Activated CD4-positive, alpha-beta T cell treated with anti-CD3 and anti-CD28 coated beads, Interleukin-2, amount 10 ng/mL, durations not matched to agents 7 days and 5 days (primary cell): Measurements from ENCODE around the gene PRKCZ. TPM values are rescaled to one million over a fixed set of nuclear protein-coding genes. Genes with fewer than 3 reads are reported as not detected.
A peak's percentile ranks its signal among the peaks of the same experiment; 100 is the strongest.

Source experiments
- CTCF ChIA-PET: fragments of 350-600 bp; sonication (Branson Sonifier 250); formaldehyde crosslinking; loops from one replicate; lab custom pipeline; 2021; ENCODE audit warnings: antibody characterized with exemption; lab: Charles Lee
- POLR2A ChIA-PET: fragments of 350-600 bp; sonication (Branson Sonifier 250); formaldehyde crosslinking; loops from one replicate; lab custom pipeline; 2021; ENCODE audit warnings: antibody characterized with exemption; lab: Charles Lee
- DNase-seq: peaks from one replicate; pipeline ENCODE4 v3.0.0-alpha.2; 2020
- H3K27ac Mint-ChIP-seq: one replicate; pipeline ENCODE4 v1.8.0; 2021; ENCODE audit warnings: mild to moderate bottlenecking, moderate library complexity, mixed read lengths
- H3K27me3 Mint-ChIP-seq: one replicate; pipeline ENCODE4 v1.8.0; 2021; ENCODE audit warnings: mixed read lengths
- H3K36me3 Mint-ChIP-seq: one replicate; pipeline ENCODE4 v1.8.0; 2021; ENCODE audit warnings: low read depth, mixed read lengths
- H3K4me1 Mint-ChIP-seq: one replicate; pipeline ENCODE4 v1.8.0; 2021; ENCODE audit warnings: mixed read lengths
- H3K4me3 Mint-ChIP-seq: one replicate; pipeline ENCODE4 v1.8.0; 2021; ENCODE audit warnings: mild to moderate bottlenecking, moderate library complexity, mixed read lengths
- H3K9me3 Mint-ChIP-seq: one replicate; pipeline ENCODE4 v1.8.0; 2021; ENCODE audit warnings: mixed read lengths
- total RNA-seq, 2 experiments: library from RNA; stranded (reverse); gene quantifications; one replicate each; pipeline ENCODE4 v1.2.3, GENCODE V29; 2021

PRKCZ gene
- total RNA-seq, 2 experiments from 2014 or later, result 5.1 to 5.6 TPM

- no peak overlapping the region for H3K27ac Mint-ChIP-seq
- H3K27me3 Mint-ChIP-seq, result no peaks in the 10 kb centered on the region
- ChIA-PET POLR2A (no interaction called here), CTCF (interaction anchor here (0.6 to 4.3 kb wide), 5 partner anchors 10 to 842 kb away, joined by 3 to 31 read pairs (median 3); partner anchors contain the start of gene FAAP20)
- H3K36me3 Mint-ChIP-seq, result no peaks in the 10 kb centered on the region
- H3K4me1 Mint-ChIP-seq, result peaks cover 5% of the 10 kb centered on the region
- H3K4me3 Mint-ChIP-seq, result peak overlapping the region; percentile 58
- peak; percentile 94 for DNase-seq
- H3K9me3 Mint-ChIP-seq, result no peaks in the 10 kb centered on the region
These were observed 155.2 kb downstream of the PRKCZ start for GRCh38 chr1:2205191-2205952.

DNA sequence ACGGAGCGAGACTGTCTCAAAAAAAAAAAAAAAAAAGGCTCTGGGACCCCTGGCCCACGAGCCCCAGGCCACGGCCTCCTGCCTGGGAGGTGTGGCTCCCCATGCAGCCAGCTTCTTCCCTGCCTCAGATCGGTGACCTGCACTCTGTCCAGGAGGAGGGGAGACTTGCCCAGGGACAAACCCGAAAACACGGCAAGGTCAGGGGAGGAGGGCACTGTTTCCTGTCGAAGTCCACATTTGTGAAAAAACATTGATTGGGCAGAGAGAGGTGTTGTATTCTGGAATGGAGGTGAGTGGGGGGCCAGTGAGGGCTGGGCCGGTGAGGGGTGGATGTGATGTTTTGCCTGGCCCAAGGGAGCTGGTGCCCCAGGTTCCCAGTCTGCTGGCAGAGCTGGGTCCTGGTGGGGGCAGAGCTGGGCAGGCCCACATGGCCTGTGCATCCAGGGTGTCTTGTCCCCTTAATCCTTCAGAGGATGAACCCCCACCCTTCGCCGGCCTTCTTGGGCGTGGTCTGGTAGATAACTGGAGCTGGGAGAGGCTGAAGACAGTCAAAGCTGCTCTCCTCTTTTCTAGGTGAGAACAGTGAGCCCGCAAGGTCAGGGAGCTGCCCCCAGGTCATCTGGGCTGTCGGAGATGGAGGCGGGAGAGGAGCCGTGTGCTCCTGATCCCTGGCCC is 156.7 kb downstream of the PRKCZ start:
- ChIA-PET POLR2A (no interaction called here), CTCF (interaction anchor here (0.7 to 4.3 kb wide), 5 partner anchors 12 to 174 kb away, joined by 3 to 31 read pairs (median 3); partner anchors contain the start of gene FAAP20)
- Mint-ChIP-seq H3K27me3 (no peaks in the 10 kb centered on the region), H3K27ac (no peak overlapping the region), H3K4me1 (peaks cover 3% of the 10 kb centered on the region), H3K9me3 (no peaks in the 10 kb centered on the region), H3K4me3 (no peak overlapping the region), H3K36me3 (no peaks in the 10 kb centered on the region)
- DNase-seq, result no peak

- H3K4me1 Mint-ChIP-seq, result peaks cover 8% of the 10 kb centered on the region
- no peak for DNase-seq
- ChIA-PET POLR2A (no interaction called here), CTCF (interaction anchor here (0.9 to 1.4 kb wide), 3 partner anchors 11 to 16 kb away, joined by 3 to 5 read pairs (median 3); partner anchors contain the start of gene FAAP20)
- no peaks in the 10 kb centered on the region for H3K36me3 Mint-ChIP-seq
- no peak overlapping the region for H3K27ac Mint-ChIP-seq
- H3K27me3 Mint-ChIP-seq, result no peaks in the 10 kb centered on the region
- no peaks in the 10 kb centered on the region for H3K9me3 Mint-ChIP-seq
- H3K4me3 Mint-ChIP-seq, result no peak overlapping the region
These were observed 158.4 kb downstream of the PRKCZ start for GRCh38 chr1:2208309-2209239.

DNA sequence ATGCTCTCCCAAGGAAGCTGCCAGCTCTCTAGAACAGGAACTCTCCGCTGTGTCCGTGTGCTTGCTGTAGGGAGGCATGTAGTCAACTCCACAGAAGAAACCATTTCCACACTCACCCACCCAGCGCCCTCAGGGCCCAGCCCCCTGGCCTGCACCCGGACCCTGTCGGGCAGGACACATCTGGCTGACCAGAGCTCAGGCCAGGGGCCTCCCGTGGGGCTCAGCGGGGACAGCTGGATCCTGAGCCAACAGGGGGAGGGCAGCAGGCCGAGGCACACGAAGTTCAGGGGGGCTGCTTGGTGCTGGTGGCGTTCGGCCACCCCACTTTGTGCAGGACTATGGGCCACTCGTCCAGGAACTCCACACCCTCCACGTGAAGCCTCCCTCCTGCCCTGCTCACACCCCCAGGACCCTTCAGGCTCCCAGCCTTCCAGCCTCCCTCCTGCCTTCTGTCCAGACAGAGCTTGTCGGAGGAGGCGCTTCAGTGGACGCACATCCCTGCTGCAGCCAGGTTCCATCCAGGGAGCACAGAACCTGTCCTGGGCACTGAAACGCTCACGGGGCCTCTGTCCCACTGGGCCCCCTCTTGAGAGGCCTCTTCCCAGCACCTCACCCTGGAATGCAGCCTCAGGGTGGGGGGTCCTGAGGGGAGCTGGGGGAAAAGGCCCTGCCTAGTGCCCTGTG is 159.3 kb downstream of the PRKCZ start:
- Mint-ChIP-seq H3K4me3 (no peak overlapping the region), H3K27ac (no peak overlapping the region), H3K4me1 (peaks cover 8% of the 10 kb centered on the region), H3K27me3 (no peaks in the 10 kb centered on the region), H3K36me3 (no peaks in the 10 kb centered on the region), H3K9me3 (no peaks in the 10 kb centered on the region)
- POLR2A ChIA-PET, result no interaction called here
- CTCF ChIA-PET, result interaction anchor here (0.7 to 1.4 kb wide), 2 partner anchors 15 to 104 kb away, joined by 3 to 5 read pairs; partner anchors contain the start of gene FAAP20
- no peak for DNase-seq

- Mint-ChIP-seq H3K27me3 (no peaks in the 10 kb centered on the region), H3K4me1 (peaks cover 8% of the 10 kb centered on the region)
- CTCF ChIA-PET, result interaction anchor here (0.7 to 1.4 kb wide), 2 partner anchors 15 to 104 kb away, joined by 3 to 5 read pairs; partner anchors contain the start of gene FAAP20
These were observed 160.0 kb downstream of the PRKCZ start for GRCh38 chr1:2210084-2210653.

DNA sequence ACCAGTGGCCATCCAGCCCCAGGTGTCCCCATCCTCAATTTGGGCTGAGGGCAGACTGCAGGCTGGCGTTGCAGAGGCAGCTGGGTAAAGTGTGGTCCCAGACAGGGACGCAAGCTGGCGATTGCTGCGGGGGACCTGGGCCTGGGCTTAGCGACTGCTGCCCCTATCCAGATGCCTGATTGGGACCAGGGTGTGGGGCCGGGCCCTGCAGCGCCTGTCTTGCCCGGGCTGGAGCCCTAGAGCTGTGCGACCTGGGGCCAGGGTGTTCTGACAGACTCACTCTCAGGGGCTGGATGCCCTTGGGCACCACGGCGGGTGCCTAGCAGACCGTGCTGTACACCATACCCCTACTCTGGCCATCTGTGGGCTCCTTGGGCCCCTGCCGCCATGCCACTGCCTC is 160.6 kb downstream of the PRKCZ start:
- Mint-ChIP-seq H3K27me3 (no peaks in the 10 kb centered on the region), H3K4me3 (no peak overlapping the region), H3K9me3 (no peaks in the 10 kb centered on the region), H3K36me3 (no peaks in the 10 kb centered on the region), H3K4me1 (peaks cover 8% of the 10 kb centered on the region), H3K27ac (no peak overlapping the region)
- ChIA-PET POLR2A (no interaction called here), CTCF (no interaction called here)
- DNase-seq, result no peak

More at GRCh38 chr1:2210084-2210653, 160.0 kb downstream of the PRKCZ start:
- Mint-ChIP-seq H3K9me3 (no peaks in the 10 kb centered on the region), H3K36me3 (no peaks in the 10 kb centered on the region), H3K4me3 (no peak overlapping the region), H3K27ac (no peak overlapping the region)
- POLR2A ChIA-PET, result no interaction called here
- no peak for DNase-seq

GRCh38 chr1:2212274-2212531 is 162.0 kb downstream of the PRKCZ start:
- Mint-ChIP-seq H3K27me3 (no peaks in the 10 kb centered on the region), H3K4me3 (no peak overlapping the region), H3K27ac (no peak overlapping the region), H3K9me3 (no peaks in the 10 kb centered on the region), H3K36me3 (no peaks in the 10 kb centered on the region), H3K4me1 (peaks cover 6% of the 10 kb centered on the region)
- ChIA-PET CTCF (interaction anchor here (0.6 to 1.6 kb wide), 3 partner anchors 15 to 1475 kb away, joined by 3 to 6 read pairs (median 4); no protein-coding TSS in a partner anchor), POLR2A (interaction anchor here (1.0 kb wide), 1 partner anchor 13 kb away, joined by 3 read pairs; no protein-coding TSS in a partner anchor)
- no peak for DNase-seq

GRCh38 chr1:2212532-2213491 is 162.6 kb downstream of the PRKCZ start:
- H3K4me1 Mint-ChIP-seq, result peaks cover 6% of the 10 kb centered on the region
- CTCF ChIA-PET, result interaction anchor here (1.3 to 1.6 kb wide), 2 partner anchors 15 to 17 kb away, joined by 4 to 6 read pairs; no protein-coding TSS in a partner anchor
- no peak overlapping the region for H3K4me3 Mint-ChIP-seq
- peak overlapping the region; percentile 54 for H3K27ac Mint-ChIP-seq
- H3K27me3 Mint-ChIP-seq, result peaks cover 1% of the 10 kb centered on the region
- peak; percentile 72 for DNase-seq
- no peaks in the 10 kb centered on the region for H3K36me3 Mint-ChIP-seq
- no peaks in the 10 kb centered on the region for H3K9me3 Mint-ChIP-seq
- POLR2A ChIA-PET, result interaction anchor here (1.0 kb wide), 1 partner anchor 14 kb away, joined by 3 read pairs; no protein-coding TSS in a partner anchor

DNA sequence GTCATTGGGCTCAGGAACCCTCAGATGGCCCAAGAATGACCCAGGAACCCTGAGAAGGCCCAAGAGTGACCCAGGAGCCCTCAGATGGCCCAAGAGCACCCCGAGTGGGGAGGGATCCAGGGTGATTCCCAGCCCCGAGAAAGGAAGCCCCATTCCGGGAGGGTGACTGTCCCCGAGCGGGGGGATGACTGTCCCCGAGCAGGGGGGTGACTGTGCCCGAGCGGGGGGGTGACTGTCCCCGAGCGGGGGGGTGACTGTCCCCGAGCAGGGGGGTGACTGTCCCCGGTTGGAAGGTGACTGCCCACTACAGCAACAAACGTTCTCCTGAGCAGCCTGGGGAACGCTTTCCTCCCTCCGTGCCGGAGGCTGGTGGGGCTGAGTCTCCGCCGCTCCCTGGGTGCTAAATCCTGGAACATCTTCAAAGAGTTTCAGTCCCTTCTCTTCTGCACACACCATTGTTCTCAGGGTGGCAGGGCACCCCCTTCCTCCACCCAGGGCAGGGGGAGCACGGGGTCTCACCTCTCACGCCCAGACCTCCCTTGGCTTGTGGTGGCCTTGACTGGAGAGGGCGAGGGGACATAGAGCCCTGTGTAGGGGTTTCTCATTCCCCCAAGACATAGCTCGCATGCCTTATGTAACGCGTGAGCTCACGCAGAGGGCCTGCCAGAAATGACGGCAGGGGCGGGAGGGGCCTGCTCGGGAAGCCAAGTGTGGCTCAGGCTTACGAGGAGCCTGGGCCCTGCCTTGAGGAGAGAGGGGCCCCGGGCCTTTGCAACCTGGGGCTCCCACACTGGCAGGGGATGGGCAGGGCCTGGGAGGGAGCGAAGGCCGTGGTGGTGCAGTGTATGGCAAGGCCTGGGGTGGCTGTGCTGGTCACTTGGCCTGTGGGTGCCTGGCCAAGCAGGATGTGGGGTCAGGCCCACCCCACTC is 163.6 kb downstream of the PRKCZ start:
- Mint-ChIP-seq H3K36me3 (no peaks in the 10 kb centered on the region), H3K27ac (peak overlapping the region; percentile 36), H3K9me3 (peaks cover 4% of the 10 kb centered on the region), H3K27me3 (peaks cover 7% of the 10 kb centered on the region), H3K4me1 (peaks cover 6% of the 10 kb centered on the region), H3K4me3 (no peak overlapping the region)
- DNase-seq, result no peak
- POLR2A ChIA-PET, result no interaction called here
- CTCF ChIA-PET, result no interaction called here

- ChIA-PET CTCF (no interaction called here), POLR2A (no interaction called here)
- Mint-ChIP-seq H3K36me3 (no peaks in the 10 kb centered on the region), H3K4me3 (no peak overlapping the region), H3K27me3 (peaks cover 8% of the 10 kb centered on the region), H3K27ac (no peak overlapping the region), H3K9me3 (peaks cover 8% of the 10 kb centered on the region), H3K4me1 (peaks cover 6% of the 10 kb centered on the region)
- DNase-seq, result no peak
These were observed 164.5 kb downstream of the PRKCZ start for GRCh38 chr1:2214541-2215241.
